Activated T-cell treated with anti-CD3 and anti-CD28 coated beads for 48 hours (primary cell): Measurements from ENCODE around the gene PTGES.
"Not testable (repeated sequence)": the region's sequence is repeated elsewhere in the genome, so short reads cannot be mapped to it uniquely, and the experiment has no call there.

ENCODE experiments used
- DNase-seq: peaks from one replicate; pipeline ENCODE4 v3.0.0-alpha.2; 2020; ENCODE audit warnings: low read depth

PTGES gene

DNA sequence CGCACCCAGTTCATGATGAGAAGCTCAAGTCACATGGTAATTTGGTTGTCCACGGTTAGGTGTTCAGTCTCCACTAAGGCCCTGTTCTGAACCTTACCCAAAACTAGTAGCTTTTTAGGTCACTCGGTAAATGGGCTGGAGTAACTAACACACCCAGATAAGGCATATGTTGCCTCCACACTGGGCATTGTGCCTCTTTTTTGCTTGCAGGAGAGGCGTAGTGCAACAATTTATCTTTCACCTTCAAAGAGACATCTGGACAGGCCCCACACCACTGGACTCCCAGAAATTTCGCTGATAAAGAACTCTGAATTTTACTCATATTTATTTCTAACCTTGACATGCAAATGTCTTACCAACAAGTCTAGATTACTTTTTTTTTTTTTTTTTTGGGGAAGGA, 16.8 kb upstream of the PTGES start:
- DNase-seq = no peak

DNA sequence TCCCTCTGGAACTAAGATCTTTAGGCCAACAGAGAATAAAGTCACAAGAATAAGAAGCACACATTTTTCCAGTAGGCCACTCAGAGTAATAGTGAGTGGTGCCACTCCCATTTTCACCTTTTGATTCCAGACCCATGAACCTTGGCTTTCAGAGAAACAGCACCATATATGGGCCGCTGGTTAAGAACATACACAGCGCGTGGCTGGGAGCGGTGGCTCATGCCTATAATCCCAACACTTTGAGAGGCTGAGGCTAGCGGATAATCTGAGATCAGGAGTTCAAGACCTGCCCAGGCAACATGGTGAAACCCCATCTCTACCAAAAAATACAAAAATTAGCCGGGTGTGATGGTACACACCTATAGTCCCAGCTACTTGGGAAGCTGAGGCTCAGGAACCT, 15.6 kb upstream of the PTGES start:
- DNase-seq = no peak

- DNase-seq = no peak
These were observed 13.0 kb upstream of the PTGES start for GRCh38 chr9:129765764-129766317.

GRCh38 chr9:129762985-129763926, 10.4 kb upstream of the PTGES start:
- no peak for DNase-seq

GRCh38 chr9:129762370-129762984, 9.6 kb upstream of the PTGES start:
- DNase-seq = not testable (repeated sequence)

GRCh38 chr9:129761901-129762369, 9.1 kb upstream of the PTGES start:
- DNase-seq = no peak

- DNase-seq = no peak
These were observed 8.6 kb upstream of the PTGES start for GRCh38 chr9:129761293-129761900.

DNA sequence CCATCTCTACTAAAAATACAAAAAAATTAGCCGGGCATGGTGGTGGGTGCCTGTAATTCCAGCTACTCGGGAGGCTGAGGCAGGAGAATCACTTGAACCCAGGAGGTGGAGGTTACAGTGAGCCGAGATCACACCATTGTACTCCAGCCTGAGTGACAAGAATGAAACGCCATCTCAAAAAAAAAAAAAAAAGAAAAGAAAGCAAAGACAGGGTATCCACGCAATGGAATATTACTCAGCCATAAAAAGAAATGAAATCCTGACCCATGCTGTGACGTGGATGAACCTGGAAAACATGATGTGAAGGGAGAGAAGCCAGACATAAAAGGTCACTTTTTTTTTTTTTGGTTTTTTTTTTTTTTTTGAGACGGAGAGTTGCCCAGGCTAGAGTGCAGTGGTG, 7.9 kb upstream of the PTGES start:
- not testable (repeated sequence) for DNase-seq

DNA sequence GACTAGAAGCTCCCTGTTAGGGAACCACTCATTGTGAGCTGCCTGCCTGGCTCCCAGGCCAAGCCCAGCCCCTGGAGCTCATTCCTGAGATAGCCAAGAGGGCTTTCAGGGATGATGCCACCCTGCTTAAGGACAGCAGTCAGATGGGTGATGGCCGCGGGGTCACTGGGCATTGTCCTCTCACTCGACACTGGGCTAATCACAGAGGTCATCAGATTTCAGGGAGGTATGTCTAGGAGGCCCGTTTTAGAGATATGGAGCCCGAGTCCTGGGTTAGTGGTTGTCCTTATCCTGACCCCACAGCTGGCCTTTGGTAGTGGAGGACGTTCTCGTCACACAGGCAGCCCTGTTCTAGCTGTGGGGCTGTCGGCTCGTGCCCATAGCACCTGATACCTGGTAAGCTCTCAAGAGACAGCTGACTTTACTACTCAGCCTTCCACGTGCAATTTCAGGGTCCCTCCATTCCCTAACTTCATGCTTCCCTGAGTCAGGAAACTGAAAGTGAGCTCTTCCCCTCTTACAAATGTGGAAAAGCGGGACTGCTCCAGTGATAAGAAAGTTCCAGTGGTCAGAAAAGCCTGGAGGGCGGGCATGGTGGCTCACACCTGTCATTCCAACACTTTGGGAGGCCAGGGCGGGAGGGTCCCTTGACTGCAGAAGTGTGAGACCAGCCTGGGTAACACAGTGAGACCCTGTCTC, 7.1 kb upstream of the PTGES start:
- DNase-seq = no peak

- DNase-seq = no peak
These were observed 6.5 kb upstream of the PTGES start for GRCh38 chr9:129759319-129759718.

- DNase-seq = no peak
These were observed 4.2 kb upstream of the PTGES start for GRCh38 chr9:129757045-129757444.

DNA sequence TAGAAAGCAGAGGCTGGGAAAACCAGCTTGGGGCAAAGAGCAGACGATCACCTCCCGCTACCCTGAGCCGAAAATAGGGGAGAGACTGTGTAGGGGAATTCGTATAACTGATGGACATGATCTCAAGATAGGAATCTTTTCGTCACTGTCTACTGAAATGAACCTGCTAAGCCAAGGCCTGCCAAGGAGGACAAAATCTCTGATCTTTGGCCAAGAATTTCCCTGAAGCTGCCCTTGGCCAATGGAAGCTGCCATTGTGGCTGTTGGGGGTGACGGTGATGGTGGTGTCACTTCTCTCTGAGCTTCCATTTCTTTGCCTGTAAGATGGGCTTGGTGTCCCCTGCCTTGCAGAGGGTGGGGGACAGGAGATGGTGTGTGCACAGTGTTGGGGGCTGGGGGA, 3.3 kb upstream of the PTGES start:
- DNase-seq = no peak

- DNase-seq = no peak
These were observed 2.3 kb upstream of the PTGES start for GRCh38 chr9:129755151-129755550.

- DNase-seq = no peak
These were observed 721 bp downstream of the PTGES start for GRCh38 chr9:129751841-129752801.

DNA sequence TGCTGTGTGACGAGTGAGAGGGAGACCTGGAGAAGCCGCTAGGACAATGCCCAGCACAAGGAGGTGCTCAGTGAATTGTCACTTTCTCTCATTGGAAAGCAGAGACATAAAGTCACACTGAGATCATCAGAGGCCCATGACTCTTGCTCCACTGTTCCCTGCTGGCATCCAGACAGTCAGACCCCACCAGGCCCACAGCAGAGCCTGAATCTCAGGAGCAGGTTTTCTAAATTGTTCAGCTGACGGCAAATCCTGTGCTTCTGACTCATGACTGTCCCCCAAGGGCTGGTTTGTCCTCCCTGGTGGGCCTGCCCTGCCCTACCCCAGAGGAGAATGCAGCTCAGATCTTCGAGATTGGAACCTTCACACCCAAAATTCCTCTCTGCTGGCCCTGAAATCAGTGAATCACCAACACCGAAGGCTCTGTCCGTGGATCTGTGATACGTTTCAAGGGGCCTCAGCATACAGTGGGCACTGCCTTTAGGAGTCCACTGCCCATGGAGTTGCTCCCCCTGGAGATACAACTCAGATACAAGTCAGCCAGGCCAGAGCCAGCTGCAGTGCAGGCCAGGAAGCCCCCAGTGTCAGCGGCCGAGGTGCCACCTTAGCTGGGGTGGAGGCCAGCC, 2.7 kb downstream of the PTGES start:
- no peak for DNase-seq

DNA sequence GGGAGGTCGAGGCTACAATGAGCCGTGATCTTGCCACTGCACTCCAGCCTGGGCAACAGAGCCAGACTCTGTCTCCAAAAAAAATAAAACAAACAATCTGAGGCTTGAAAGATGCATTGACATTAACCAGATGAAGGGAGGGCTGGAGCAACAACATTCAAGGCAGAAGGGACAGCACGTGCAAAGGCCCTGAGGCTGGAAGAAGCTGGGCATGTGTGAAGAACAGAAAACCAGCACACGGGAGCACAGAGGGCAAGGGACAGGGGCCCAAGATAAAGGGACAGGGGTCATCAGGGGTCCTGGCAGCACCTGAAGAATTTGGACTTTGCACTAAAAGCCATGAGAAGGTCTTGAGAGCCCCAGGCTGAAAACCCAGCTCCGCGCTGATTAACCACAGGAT, 3.3 kb downstream of the PTGES start:
- no peak for DNase-seq

DNA sequence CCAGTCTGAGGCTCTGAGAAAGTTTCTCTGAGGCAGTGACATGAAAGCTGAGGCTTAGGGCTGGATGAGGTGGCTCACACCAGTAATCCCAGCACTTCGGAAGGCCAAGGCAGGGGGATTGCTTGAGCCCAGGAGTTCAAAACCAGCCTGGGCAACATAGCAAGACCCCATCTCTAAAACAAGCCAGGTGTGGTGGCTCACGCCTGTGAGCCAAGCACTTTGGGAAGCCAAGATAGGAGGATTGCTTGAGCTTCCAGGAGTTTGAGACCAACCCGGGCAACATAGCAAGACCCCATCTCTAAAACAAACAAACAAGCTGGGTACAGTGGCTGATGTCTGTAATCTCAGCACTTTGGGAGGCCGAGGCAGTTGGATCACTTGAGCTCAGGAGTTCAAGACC, 3.8 kb downstream of the PTGES start:
- DNase-seq = not testable (repeated sequence)

GRCh38 chr9:129748249-129748648, 4.6 kb downstream of the PTGES start:
- no peak for DNase-seq

- DNase-seq = no peak
These were observed 6.6 kb downstream of the PTGES start for GRCh38 chr9:129746092-129746777.

- DNase-seq = no peak
These were observed 7.6 kb downstream of the PTGES start for GRCh38 chr9:129745200-129745599.
